Kidney epithelial cell (primary cell): ENCODE measurements around the gene COMMD7. TPM values are rescaled to one million over a fixed set of nuclear protein-coding genes. Genes with fewer than 3 reads are reported as not detected.

ENCODE experiments used
- DNase-seq: peaks from one replicate; pipeline ENCODE4 v3.0.0-alpha.2; 2010; ENCODE audit warnings: low read depth
- H3K27me3 ChIP-seq: 2 replicates; pipeline ENCODE4 v1.6.0; 2011; ENCODE audit warnings: low read length; ENCODE audit not compliant: control insufficient read depth, insufficient read depth
- H3K36me3 ChIP-seq: 2 replicates; pipeline ENCODE4 v1.5.1; 2011; ENCODE audit warnings: low read length; ENCODE audit not compliant: control insufficient read depth, insufficient read depth
- H3K4me3 ChIP-seq: 2 replicates; pipeline ENCODE4 v1.5.1; 2011; ENCODE audit warnings: low read depth, mild to moderate bottlenecking, control low read depth, low read length
- total RNA-seq: library from RNA; depleted of rRNA; stranded (reverse); fragments of >200 nt; gene quantifications from 2 replicates; pipeline ENCODE4 v1.2.3, GENCODE V29; 2015
- TF ChIP-seq, protein P1 (sequence below): IDR thresholded peaks from 2 replicates; pipeline ENCODE4 v1.5.1; 2011; ENCODE audit warnings: mild to moderate bottlenecking, moderate library complexity, low read length, control low read depth, inconsistent platforms; ENCODE audit not compliant: insufficient read depth, poor library complexity, severe bottlenecking

COMMD7 gene
- total RNA-seq, 1 donor from 2014 or later: 52.1 TPM

DNA sequence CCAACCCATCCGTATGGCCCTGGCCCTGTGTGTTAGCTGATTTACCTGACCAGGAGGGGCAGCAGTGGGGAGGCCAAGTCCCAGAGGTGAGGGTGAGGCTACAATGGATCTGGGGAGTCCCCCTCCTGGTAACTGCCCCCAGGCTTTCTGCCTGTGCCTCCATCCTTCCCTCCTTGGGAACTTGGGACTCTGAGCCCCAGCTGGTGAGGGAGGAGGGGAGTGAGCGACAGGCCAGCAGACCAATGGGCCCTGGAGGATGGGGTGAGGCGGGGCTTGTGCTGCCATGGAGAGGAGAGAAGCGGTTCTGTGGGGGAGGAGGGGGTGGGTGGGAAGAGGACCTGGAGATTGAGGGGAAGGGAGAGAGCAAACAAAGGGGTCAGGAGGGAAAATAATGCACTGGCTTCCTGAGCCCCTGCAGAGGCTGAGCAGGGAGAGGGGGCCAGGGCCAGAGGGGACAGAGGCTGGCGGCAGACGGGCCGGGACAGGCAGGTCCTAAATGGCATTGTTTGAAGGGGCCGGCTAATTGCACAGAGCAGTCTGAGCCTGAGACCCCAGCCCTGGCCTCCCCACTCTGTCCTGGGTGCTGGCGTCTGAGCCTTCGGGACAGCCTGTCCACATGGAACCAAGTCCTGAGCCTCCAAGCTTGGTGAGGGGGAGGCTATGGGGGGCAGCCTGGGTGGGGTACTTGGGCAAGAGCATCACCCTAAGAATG lies 36.4 kb upstream of the COMMD7 start:
- Histone ChIP-seq H3K4me3 (no peak overlapping the region), H3K27me3 (no peaks in the 10 kb centered on the region), H3K36me3 (no peaks in the 10 kb centered on the region)
- DNase-seq: no peak
- TF ChIP-seq, protein P1, sequence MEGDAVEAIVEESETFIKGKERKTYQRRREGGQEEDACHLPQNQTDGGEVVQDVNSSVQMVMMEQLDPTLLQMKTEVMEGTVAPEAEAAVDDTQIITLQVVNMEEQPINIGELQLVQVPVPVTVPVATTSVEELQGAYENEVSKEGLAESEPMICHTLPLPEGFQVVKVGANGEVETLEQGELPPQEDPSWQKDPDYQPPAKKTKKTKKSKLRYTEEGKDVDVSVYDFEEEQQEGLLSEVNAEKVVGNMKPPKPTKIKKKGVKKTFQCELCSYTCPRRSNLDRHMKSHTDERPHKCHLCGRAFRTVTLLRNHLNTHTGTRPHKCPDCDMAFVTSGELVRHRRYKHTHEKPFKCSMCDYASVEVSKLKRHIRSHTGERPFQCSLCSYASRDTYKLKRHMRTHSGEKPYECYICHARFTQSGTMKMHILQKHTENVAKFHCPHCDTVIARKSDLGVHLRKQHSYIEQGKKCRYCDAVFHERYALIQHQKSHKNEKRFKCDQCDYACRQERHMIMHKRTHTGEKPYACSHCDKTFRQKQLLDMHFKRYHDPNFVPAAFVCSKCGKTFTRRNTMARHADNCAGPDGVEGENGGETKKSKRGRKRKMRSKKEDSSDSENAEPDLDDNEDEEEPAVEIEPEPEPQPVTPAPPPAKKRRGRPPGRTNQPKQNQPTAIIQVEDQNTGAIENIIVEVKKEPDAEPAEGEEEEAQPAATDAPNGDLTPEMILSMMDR: no peak

DNA sequence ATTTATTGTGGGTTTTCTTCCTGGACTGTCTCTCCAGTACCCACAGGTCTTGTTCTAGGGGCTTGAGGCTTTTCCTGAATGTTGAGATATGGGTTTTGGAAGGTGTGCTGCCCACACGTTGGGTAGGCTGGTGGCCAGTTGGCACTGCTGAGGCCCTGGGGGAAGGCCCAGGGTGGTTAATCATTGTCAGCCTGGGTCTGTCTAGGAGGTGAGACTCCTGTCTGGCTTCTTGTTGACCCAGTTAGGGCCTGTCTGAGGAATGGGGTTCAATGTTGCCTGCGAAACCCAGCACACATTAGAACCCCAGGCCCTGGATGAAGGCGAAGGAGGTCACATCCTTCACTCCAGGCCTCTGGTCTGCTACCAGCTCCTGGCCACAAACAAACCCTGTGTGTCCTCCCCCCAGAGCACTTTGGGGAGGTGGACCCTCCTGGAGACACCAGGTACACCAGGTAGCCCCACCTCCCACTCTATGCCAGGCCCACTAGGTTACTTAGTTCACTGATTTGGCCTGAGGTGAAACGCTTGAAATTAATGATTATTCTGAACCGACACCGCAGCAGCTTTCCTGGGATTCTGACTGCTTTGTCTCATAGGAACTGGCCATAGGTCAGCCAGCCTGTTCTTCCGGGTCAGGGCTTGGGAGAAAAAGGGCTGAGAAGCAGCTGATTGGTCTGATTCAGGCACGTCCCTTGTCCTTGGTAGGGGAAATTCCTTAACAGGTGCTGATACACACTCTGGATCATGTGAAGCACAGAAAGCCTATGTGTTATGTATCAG lies 34.1 kb upstream of the COMMD7 start:
- H3K27me3 ChIP-seq: no peaks in the 10 kb centered on the region
- no peaks in the 10 kb centered on the region for H3K36me3 ChIP-seq
- TF ChIP-seq, protein P1: no peak
- no peak for DNase-seq
- H3K4me3 ChIP-seq: no peak overlapping the region

DNA sequence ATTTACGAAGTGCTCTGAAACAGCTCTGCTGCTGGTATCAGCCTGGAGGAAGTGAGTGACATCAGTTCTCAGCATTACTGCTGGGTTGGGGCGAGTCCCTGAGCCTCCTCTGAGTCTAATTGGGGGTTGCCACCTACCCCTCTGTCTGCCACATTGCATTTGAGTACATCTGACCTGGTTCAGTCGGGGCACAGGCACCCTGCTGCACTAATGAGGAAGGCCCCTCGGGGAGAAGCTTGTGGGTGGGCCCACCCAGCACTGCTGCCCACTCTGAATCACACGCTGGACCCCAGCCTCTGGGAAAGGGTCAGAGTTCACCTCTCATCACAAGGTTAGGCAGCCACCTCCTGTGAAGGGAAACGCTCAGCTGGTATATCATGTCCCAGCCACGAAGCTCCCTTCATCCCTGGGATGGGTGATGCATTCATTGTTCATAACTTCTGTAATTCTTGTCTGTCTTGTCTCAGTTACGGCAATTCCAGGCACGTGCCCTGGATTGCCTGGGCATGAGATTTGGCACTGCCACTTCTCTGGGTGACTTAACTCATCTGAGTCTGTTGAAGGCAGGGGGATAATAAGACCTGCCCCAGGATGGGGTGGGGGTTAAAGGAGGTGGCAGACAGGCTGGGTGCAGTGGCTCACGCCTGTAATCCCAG lies 32.2 kb upstream of the COMMD7 start:
- no peak for DNase-seq
- H3K36me3 ChIP-seq: no peaks in the 10 kb centered on the region
- no peaks in the 10 kb centered on the region for H3K27me3 ChIP-seq
- TF ChIP-seq, protein P1: no peak
- no peak overlapping the region for H3K4me3 ChIP-seq

DNA sequence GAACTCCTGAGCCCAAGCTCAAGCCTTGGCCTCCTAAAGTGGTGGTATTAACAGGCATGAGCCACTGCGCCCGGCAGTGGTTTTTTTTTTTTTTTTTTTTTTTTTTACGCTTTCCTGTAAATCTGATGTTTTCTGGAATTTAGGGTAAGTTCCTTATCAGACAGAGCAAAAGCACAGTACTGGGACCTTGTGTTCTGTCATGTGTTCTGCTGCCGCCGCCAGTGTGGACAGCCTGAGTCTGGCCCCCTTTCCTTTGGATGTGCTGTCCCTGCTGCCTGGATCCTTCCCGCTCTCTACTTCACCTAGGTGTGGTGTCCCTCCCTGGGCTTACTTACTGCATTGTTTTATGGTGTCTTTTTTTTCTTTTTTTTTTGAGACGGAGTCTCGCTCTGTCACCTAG lies 30.6 kb upstream of the COMMD7 start:
- Histone ChIP-seq H3K36me3 (no peaks in the 10 kb centered on the region), H3K4me3 (no peak overlapping the region), H3K27me3 (no peaks in the 10 kb centered on the region)
- DNase-seq: no peak
- TF ChIP-seq, protein P1: no peak

DNA sequence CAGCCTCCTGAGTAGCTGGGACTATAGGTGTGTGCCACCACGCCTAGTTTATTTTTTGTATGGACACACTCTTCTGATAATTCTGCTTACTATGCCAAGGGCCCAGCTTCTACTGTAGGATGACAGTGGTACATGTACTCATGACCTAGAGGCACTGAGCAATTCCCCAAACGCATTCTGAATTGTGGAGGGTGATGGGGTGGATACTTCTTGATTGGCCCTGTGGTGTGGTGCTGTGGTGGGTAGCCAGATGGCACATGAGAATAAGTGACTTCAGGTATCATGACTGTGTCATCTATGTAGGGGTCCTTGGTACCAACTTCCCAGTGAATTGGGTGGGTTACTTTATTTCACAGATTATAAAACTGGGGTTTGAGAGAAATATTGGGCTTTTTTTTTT lies 30.0 kb upstream of the COMMD7 start:
- no peak overlapping the region for H3K4me3 ChIP-seq
- TF ChIP-seq, protein P1: no peak
- no peak for DNase-seq
- no peaks in the 10 kb centered on the region for H3K27me3 ChIP-seq
- no peaks in the 10 kb centered on the region for H3K36me3 ChIP-seq
